Measurements from ENCODE around the gene SUPT20HL1.
A peak's percentile ranks its signal among the peaks of the same experiment; 100 is the strongest.
"Not testable (repeated sequence)": the region's sequence is repeated elsewhere in the genome, so short reads cannot be mapped to it uniquely, and the experiment has no call there.

Gene SUPT20HL1
- total RNA-seq = 0 reads per million in 2 donors

DNA sequence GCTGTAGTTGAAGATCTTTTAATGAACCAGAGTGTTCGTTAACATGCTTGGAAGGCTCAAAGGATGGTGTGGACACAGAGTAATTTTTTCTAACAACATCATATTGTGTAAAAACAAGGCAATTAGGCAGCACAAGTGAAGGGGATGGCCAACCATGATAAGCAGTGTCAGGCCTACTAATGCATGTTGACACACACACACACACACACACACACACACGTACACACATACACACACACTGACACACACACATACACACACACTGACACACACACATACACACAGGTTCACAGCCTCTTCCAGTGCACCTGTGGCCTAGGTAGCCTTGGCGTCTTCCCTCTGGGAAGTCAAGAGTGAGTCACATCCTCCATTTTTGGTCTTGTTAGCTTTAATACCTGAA is at the start of gene SUPT20HL1:
SUPT20HL1 (plus strand) TSS at position 368 of the 400 bp plus-strand sequence. CDS start 2,122 bp downstream, outside the sequence.
- no peak for DNase-seq

DNA sequence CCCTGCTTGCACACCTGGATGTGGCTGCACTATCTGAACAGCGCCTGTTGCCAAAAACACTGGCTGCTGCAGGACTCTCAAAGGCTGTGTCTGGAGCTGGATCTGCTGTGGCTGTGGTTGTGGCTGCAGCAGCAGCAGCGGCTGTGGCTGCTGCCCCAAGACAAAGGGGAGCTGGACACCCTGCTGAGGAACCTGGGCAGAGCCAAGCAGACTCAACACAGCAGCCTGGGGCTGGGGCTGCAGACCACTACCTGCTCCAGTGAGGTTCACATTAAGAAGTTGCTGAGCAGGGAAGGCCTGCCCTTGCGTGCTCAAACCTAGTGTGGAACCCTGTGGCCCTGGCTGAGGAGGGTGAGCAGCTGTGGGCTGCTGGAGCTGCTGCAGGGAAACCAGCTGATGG is 49.5 kb upstream of the SUPT20HL1 start:
- not testable (repeated sequence) for DNase-seq

DNA sequence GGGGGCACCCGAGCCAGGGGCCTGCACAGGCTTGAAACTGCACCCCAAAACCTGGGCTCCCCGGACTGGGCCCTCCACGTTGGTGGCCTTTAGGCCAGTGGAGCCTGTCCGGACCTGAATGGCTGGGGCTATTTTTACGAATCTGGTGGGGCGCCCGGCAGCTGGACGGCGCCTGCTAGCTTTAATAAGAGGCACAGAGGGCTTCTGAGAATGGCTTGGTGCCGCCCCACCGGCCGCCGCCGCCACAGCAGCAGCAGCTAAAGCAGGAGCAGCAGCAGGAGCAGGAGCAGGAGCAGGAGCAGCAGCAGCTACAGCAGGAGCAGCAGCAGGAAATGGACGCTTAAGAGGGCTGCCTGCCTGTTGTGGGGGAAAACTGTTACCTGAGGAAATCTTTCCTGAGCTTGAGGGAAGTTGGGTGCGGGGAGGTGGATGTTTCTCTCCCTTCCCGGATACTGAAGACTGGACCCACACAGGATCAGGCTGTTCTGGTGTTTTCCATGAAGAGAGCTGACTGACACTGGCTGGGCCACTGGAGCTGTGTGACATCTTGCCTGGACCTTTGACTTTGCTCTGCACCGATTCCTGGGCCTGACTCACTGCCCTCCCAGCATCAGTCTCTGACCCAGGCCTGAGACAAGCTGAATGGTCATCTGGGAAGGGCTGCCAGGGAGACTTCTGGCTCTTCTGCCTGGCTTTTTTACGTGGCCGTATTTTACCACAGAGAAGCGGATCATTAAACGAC is 48.8 kb upstream of the SUPT20HL1 start:
- not testable (repeated sequence) for DNase-seq

DNA sequence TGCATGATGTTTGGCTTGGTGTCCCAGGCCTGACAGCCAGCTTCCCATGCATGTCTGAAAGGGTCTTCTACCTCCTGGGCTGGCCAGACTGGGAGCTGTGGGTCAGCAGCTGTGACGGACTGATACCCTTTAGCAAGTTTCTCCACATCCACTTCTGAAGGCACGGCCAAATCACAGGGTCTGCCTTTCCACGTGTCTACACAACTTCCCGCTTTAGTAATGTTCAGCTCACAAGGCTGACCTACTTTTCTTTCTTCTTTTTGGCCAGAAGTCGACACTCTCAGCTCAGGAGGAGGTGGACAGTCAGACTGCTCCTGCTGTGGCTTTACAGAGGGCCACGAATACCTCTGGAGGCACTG is 48.2 kb upstream of the SUPT20HL1 start:
- not testable (repeated sequence) for DNase-seq

DNA sequence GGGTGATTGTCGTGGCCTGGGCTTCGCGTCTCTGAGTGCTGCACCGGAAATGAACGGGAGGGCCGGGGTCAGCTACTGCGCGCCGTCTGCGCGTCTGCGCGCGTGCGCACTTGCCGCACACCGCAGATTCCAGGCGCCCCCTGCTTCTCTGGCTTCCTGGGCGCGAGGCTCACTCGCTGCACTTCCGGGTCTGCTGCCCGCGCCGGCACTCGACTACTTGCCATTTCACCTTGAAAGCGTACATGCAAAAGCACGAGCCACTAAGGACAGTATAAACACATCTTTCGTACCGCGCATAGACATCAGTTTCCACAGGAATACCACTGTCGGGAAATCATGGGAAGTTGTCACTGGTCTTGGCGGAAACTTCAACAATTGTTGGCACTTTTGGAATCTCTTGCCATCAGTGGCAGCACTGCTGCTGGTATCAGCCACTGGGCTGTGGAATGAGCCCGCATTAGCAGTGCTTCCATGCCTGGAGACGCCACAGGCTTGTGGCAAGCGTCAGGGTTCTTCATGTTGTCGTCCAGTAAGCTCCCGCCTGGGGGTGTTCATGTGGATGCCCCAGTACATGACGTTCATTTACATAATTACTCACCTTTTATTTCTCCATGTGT is 46.3 kb upstream of the SUPT20HL1 start, which contains the start of gene SUPT20HL2:
SUPT20HL2 (minus strand) TSS at position 51 of the 617 bp plus-strand sequence. CDS start 754 bp downstream, outside the sequence.
- no peak for DNase-seq

DNA sequence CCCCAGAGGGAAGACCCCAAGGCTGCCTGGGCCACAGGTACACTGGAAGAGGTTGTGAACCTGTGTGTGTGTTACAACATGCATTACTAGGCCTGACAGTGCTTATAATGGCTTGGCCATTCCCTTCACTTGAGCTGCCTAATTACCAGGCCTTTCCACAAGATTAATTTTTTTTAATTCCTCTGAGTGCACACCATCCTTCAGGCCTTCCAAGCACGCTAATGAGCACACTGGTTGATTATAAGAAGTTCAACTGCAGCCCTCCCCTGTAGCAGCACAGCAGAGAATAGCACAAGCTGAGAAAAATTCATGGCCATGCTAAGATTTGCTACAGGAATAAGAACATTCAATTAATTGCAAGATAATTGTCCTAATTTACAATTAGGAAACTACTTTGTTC is 44.3 kb upstream of the SUPT20HL1 start:
- DNase-seq = no peak

DNA sequence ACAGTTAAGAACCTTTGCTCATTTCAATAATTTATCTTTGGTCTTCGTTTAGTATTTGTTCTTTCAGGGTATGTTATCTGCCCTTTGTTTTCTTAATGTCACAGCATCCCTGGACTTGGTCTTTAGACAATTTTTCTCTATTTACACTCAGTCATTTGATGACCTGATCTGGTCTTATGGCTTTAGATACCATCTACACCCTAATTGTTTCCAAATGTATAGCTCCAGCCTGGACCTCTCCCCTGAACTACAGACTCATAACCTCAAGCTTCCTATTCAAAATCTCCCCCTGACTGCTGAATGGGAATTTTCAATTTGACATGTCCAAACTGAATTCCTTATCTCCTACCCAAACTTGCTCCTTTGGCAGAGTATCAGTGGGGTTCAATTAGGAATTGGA is 42.9 kb upstream of the SUPT20HL1 start:
- DNase-seq = no peak

DNA sequence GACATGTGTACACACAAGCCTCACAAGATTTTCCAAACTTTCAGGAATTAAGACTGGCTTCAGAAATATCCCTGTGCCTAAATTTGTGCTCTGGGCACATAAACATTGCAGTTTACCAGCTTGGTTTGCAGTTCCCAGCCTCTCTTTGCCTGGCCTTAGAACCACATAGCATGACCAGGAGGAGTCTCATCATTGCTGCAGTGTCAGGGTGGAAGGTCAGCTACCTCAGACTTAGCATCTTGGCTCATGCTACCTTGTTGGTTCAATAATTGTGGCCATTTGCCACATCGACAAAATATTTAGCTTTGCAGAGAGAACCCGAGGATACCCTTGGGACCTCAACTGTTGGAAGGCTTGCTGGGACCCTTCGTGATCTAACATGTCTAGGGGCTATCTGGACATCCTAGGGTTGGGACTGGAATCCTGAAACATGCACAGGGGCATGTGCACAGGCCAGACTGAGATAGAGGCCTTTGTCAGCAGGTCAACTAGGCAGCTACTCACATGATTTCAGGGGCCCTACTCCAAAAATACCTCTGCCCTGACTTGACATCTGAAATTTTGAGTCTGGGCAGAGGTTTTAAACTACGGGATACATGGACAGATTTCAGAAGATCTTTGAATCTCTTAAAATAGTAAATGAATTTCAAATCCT is 38.6 kb upstream of the SUPT20HL1 start:
- no peak for DNase-seq

DNA sequence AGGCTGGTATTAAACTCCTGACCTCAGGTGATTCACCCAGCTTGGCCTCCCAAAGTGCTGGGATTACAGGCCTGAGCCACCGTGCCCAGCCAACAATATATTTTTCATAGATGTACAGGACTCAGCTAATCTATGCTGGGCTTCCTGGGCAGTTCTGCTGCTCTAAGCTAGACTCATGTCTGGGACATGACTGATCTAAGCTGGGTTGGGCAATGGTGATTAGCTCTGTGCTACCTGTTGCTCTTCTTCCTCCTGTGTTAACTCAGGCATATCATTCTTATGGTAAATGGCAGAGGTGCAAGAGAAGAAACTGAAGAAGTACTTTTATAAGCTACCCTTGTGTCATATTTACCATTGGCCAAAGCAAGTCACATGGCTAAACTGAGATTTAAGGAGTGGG is 35.2 kb upstream of the SUPT20HL1 start:
- no peak for DNase-seq

DNA sequence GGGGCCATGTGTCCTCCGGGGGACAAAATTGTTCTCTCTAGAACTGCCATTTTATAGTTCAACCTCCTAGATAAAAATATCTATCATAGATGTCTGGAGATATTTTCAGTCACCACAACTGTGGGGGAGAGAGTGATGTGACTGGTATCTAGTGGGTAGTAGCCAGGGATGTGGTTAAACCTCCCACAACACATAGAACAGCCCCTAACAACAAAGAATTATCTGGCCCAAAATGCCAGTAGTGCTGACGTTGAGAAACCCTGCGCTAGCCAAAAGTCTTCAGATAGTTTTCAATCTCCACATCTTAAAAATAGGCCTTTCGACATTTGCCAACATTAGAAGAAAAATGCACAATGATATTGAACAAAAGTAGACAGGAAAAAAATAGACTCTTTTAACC is 27.6 kb upstream of the SUPT20HL1 start:
- DNase-seq = peak in 1 of 5 experiments; percentile 1

DNA sequence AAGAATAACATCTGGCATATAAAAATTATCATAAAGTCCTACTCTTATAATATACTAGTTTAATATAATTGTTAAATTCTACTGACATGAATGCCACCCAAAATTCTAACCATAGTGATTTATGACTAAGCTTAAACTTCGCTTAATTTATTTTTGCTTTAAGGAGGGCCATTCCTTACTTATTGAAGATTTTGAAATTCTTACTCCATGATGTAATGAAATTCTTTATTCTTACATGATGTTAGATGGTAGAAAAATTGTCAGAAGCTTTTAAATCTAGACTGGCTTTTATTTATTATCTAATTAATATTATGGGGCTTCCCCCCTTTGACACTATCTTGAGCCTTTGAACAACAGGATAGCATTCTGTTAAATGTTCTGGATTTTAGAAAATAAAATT is 27.1 kb upstream of the SUPT20HL1 start:
- no peak for DNase-seq

DNA sequence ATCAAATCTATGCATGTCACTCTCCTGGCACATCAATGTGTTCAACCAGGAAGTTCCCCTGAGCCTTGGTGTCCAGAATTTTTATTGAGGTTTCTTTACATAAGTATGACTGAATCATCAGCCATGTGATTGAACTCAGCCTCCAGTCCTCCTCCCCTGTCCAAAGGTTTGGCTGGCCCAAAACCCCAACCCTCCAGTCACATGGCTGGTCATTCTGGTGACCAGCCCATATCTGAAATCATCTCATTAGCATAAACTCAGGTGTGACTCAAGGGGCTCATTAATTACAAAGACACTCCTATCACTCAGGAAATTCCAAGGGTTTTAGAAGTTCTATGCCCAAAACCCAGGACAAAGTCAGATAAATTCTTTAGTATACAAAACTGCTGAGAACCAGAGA is 26.0 kb upstream of the SUPT20HL1 start:
- DNase-seq = no peak

DNA sequence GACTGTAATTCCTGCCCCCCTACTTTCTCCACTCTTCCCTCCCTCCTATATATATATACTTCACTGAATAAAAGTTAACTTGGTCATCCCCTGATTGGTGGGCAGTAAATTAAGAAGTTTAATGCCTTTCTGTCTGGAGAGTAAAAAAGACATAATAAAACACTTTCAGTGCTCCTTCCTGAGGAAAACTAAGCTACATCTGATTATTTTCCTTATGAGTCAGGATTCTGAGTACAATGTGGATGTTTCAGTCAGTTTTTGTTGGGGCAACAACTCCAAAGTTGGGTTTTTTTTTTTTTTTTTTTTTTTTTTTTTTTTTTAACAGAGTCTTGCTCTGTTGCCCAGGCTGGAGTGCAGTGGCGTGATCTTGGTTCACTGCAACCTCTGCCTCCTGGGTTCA is 24.6 kb upstream of the SUPT20HL1 start:
- DNase-seq = no peak

DNA sequence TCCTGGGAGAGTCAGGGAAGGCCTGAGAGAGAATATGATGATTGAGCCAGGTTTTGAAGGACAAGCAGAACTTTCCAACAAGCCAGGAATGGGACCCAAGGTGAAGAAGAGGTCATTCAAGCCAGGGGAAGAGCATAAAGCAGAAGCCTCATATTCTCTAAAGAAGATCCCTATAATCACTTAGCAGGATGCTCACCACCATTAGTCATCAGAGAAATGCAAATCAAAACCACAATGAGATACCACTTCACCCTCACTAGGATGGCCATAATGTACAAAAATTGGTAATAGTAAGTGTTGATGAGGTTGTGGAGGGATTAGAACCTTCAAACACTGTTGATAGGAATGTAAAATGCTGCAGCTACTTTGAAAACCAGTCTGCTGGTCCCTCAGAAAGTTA is 20.5 kb upstream of the SUPT20HL1 start:
- no peak for DNase-seq

DNA sequence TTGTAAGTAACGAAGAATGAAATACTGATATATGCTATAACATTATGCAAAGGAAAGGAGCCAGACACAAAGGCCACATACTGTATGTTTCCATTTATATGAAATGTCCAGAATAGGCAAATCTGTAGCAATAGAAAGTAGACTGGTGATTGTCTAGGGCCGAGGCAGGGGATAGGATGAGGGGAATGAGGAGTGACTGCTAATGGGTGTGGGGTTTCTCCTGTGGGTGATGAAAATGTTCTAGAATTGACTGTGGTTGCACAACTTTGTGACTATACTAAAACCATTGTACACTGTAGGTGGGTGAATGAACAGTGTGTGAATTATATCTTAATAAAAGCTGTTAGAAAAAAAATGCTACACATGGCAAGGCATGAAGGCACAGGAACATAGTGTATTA is 19.9 kb upstream of the SUPT20HL1 start:
- no peak for DNase-seq

DNA sequence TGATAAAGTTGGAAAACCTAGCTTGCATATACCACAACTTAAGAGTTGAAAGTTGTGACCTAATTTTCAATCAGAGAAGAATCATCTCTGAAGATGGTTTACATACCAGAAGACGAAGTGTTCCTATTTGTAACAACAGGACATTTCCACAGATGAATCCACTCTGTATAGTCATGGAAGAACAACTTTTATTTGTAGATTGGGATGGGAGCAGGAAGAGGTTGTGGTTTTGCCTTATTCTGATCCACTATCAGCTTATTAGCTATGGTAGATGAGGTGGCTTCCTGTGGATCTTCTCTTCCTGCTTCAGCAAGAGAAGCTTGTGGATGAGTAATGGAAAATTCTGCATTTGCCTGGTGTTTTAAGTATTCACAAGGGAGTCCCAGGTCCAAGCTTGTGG is 18.6 kb upstream of the SUPT20HL1 start:
- DNase-seq = no peak

DNA sequence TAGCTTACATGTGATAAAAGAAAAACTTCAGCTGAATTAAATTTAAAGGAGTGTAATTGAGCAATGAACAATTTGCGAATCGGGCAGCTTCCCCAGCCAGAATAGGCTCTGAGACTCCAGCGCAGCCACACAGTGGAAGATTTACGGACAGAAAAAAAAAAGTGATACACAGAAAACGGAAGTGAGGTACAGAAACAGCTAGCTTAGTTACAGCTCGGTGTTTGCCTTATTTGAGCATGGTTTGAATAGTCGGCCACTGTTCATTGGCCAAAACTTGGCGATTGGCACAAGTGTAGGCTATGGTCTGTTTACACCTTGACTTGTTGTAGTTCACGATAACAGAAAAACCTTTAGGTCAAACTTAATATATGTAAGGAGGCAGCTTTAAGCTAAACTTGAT is 16.7 kb upstream of the SUPT20HL1 start:
- peak in 1 of 5 experiments; percentile 28 for DNase-seq

DNA sequence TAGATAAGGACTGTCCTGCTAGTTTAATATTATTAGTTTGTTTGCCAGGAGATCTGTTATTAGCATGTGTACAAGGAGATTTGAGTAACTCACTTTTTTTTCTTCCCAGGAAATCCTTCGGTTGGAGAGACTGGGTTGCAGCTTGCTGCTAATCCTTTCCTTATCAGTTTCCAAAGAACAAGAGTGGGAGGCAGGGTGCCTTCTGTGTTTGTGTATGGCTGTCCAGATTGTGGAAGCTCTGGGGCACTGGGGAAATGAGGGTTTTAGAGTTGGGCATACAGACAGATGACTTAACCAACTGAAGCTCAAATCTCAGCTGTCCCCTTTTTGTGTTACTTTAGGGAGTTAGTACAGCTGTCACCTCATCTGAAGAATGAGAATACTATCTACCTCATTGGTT is 12.6 kb upstream of the SUPT20HL1 start:
- no peak for DNase-seq

DNA sequence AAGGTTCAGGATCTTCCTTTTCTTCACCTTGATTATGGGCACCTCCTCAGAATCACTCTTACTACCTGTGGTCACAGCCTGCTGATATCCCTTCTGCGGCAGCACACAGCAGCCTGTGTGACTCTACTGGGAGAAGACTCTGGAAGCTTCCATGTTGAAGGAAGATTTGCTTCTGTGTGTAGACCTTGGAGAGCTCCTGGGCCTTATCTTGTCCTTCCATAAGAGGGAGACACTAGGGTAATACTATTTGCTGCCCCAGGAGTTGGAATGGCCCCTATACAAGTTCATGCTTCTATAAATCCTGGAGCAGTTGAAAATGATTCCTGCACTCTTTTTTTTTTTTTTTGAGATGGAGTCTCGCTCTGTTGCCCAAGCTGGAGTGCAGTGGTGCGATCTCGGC is 10.2 kb upstream of the SUPT20HL1 start:
- DNase-seq = no peak

DNA sequence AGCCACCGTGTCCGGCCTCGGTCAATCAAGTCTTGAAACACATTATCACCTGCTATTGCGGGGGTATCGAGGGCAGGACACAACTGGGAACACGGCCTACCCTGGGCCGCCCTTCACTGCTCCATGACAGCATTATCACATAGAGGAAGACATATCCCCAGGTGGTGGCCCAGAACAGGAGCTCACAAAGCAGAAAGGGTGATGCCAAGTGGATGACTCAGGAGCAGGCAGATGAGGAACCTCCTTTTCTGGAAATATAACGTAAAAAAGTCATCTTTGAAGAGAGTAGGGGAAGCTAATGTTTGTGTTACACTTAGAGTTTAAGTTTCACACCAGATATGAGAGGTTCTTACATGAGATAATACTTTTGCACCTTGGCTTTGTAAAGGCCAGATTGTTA is 5.3 kb upstream of the SUPT20HL1 start:
- DNase-seq = no peak

DNA sequence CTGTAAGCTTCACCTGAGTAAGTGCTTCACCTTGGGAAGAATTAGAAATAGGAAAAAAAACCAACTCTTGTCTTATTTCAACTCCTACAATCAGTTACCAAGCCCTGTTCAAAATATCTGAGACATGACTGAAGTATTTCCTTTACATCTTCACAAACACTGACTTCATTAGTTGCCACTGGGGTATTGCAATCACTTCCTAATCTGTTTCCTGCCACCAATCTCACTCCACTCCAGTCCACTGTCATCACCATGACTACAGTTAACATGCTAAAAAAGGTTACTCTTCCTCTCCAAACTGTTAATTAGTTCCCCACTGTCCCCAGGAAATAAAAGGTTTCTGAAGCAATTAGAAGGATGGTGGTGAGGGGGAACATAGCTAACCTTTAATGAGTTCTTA is 3.3 kb upstream of the SUPT20HL1 start:
- no peak for DNase-seq

DNA sequence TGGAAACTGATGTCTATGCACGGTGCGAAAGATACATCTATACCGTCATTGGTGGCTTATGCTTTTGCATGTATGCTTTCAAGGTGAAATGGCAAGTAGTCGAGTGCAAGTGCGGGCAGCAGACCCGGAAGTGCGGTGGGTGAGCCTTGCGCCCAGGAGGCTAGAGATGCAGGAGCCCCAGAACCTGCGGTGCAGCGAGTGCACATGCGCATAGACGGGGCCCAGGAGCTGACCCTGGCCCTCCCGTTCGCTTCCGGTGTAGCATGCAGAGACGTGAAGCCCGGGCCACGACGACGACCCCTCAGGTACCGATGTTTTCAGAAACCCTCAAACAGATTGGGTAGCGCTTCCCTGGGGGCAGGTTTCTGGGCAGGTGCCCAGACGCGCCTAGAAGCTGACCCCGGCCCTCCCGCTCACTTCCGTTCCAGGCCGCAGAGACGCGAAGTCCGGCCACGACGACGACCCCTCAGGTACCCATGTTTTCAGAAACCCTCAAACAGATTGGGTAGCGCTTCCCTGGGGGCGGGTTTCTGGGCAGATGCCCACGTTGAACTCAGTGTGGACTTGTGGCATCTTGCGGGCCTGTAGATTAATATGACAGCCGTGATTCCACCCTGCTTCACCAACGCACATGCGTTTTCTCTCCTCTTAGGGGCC is 1.8 kb downstream of the SUPT20HL1 start:
- not testable (repeated sequence) for DNase-seq

DNA sequence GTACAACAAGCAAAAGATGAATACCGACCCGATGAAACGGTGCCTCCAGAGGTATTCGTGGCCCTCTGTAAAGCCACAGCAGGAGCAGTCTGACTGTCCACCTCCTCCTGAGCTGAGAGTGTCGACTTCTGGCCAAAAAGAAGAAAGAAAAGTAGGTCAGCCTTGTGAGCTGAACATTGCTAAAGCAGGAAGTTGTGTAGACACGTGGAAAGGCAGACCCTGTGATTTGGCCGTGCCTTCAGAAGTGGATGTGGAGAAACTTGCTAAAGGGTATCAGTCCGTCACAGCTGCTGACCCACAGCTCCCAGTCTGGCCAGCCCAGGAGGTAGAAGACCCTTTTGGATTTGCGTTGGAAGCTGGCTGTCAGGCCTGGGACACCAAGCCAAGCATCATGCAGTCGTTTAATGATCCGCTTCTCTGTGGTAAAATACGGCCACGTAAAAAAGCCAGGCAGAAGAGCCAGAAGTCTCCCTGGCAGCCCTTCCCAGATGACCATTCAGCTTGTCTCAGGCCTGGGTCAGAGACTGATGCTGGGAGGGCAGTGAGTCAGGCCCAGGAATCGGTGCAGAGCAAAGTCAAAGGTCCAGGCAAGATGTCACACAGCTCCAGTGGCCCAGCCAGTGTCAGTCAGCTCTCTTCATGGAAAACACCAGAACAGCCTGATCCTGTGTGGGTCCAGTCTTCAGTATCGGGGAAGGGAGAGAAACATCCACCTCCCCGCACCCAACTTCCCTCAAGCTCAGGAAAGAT is 3.2 kb downstream of the SUPT20HL1 start:
- not testable (repeated sequence) for DNase-seq
